GM23338 (cell line): ENCODE measurements around the gene PMEL. TPM values are rescaled to one million over a fixed set of nuclear protein-coding genes. Genes with fewer than 3 reads are reported as not detected.

Source experiments
- ATAC-seq: fragments of 200-7000 bp; cut with Tn5 transposase; 3 replicates; pipeline ENCODE4 v1.9.1; 2020
- DNase-seq: peaks from one replicate; pipeline ENCODE4 v3.0.0-alpha.2; 2015; ENCODE audit warnings: low spot score
- H2AFZ ChIP-seq: fragments of 200-600 bp; sonication (generic); 2 replicates; pipeline ENCODE4 v1.8.0; 2016; ENCODE audit warnings: antibody characterized with exemption, mild to moderate bottlenecking, moderate library complexity
- H3F3A ChIP-seq: fragments of 200-600 bp; sonication (generic); replicated peaks from 2 replicates; pipeline ENCODE4 v1.8.0; 2017; ENCODE audit warnings: antibody characterized with exemption, mixed run types, low read depth
- H3K27ac ChIP-seq: fragments of 200-600 bp; sonication (generic); 2 replicates; pipeline ENCODE4 v1.6.1; 2016; ENCODE audit warnings: low read depth
- H3K27me3 ChIP-seq: fragments of 200-600 bp; sonication (generic); 2 replicates; pipeline ENCODE4 v1.8.0; 2016; ENCODE audit warnings: mild to moderate bottlenecking, mixed run types, moderate library complexity; ENCODE audit not compliant: insufficient read depth
- H3K36me3 ChIP-seq: fragments of 200-600 bp; sonication (generic); 2 replicates; pipeline ENCODE4 v1.8.0; 2016; ENCODE audit warnings: mild to moderate bottlenecking; ENCODE audit not compliant: insufficient read depth
- H3K4me1 ChIP-seq: fragments of 200-600 bp; sonication (generic); 2 replicates; pipeline ENCODE4 v1.8.0; 2016; ENCODE audit warnings: mild to moderate bottlenecking, moderate library complexity; ENCODE audit not compliant: insufficient read depth
- H3K4me2 ChIP-seq: fragments of 200-600 bp; sonication (generic); 2 replicates; pipeline ENCODE4 v1.7.1; 2017; ENCODE audit warnings: mixed run types
- H3K4me3 ChIP-seq: fragments of 200-600 bp; sonication (generic); 2 replicates; pipeline ENCODE4 v1.6.1; 2016; ENCODE audit warnings: mixed run types
- H3K79me2 ChIP-seq: fragments of 200-600 bp; sonication (generic); replicated peaks from 2 replicates; pipeline ENCODE4 v1.8.0; 2017; ENCODE audit warnings: mild to moderate bottlenecking; ENCODE audit not compliant: insufficient read depth
- H3K9me2 ChIP-seq: fragments of 200-600 bp; sonication (generic); 2 replicates; pipeline ENCODE4 v1.8.0; 2017; ENCODE audit not compliant: insufficient read depth
- H4K20me1 ChIP-seq: fragments of 200-600 bp; sonication (generic); replicated peaks from 2 replicates; pipeline ENCODE4 v1.8.0; 2017; ENCODE audit warnings: mild to moderate bottlenecking; ENCODE audit not compliant: insufficient read depth
- H3K27ac Mint-ChIP-seq: 2 replicates; pipeline ENCODE4 v1.8.0; 2020; ENCODE audit warnings: inconsistent platforms, mild to moderate bottlenecking, moderate library complexity, mixed read lengths
- H3K27me3 Mint-ChIP-seq: 3 replicates; pipeline ENCODE4 v1.8.0; 2022; ENCODE audit warnings: low read depth, mild to moderate bottlenecking, moderate library complexity, mixed read lengths, inconsistent platforms; ENCODE audit not compliant: insufficient read depth, poor library complexity
- H3K36me3 Mint-ChIP-seq: 3 replicates; pipeline ENCODE4 v1.8.0; 2021; ENCODE audit warnings: low read depth, mild to moderate bottlenecking, inconsistent platforms, moderate library complexity, mixed read lengths
- H3K4me1 Mint-ChIP-seq: 3 replicates; pipeline ENCODE4 v1.8.0; 2020; ENCODE audit warnings: mild to moderate bottlenecking, inconsistent platforms, mixed read lengths
- H3K4me3 Mint-ChIP-seq: 3 replicates; pipeline ENCODE4 v1.8.0; 2021; ENCODE audit warnings: moderate library complexity, mild to moderate bottlenecking, inconsistent platforms, mixed read lengths
- H3K9me3 Mint-ChIP-seq: 3 replicates; pipeline ENCODE4 v1.8.0; 2020; ENCODE audit warnings: moderate library complexity, mild to moderate bottlenecking, inconsistent platforms, mixed read lengths
- CTCF ChIP-seq, 2 experiments: fragments of 200-600 bp in 1 of 2; sonication (generic) in 1 of 2; conservative IDR thresholded peaks; 2 replicates each; pipeline versions ENCODE4 v1.5.1 to v1.6.1; 2016 to 2017; ENCODE audit warnings: antibody characterized with exemption in 2 of 2, low read depth in 2 of 2, mild to moderate bottlenecking in 2 of 2, moderate library complexity in 1 of 2
- ETS1 ChIP-seq: IDR thresholded peaks from 2 replicates; pipeline ENCODE4 v1.6.1; 2016; ENCODE audit warnings: antibody characterized with exemption
- ZNF462 ChIP-seq: fragments of 250-450 bp; sonication (Bioruptor Pico); IDR thresholded peaks from 2 replicates; pipeline ENCODE4 v1.5.0; 2020; ENCODE audit warnings: mild to moderate bottlenecking, moderate library complexity
- polyA plus RNA-seq: library from polyadenylated mRNA; unstranded; fragments of >200 nt; fragmentation: Nextera tagmentation; extraction: Ambion mirVana; gene quantifications from 2 replicates; pipeline ENCODE4 v1.2.1, GENCODE V29; 2016
- total RNA-seq: library from RNA; depleted of rRNA; stranded (reverse); fragments of >200 nt; shearing (Covaris generic); gene quantifications from 2 replicates; pipeline ENCODE4 v1.2.3, GENCODE V29; 2014

PMEL gene
- total and polyA plus RNA-seq, 2 experiments from 2014 or later: 68.1 to 108 TPM

GRCh38 chr12:55926738-55927587 lies 38.9 kb downstream of the PMEL start:
- Histone ChIP-seq H3K4me1 (peaks cover 39% of the 10 kb centered on the region), H3K27ac (peak overlapping the region; percentile 96), H3K4me3 (peak overlapping the region; percentile 99), H3K4me2 (peak overlapping the region; percentile 85), H4K20me1 (no peaks in the 10 kb centered on the region; the same call in none of the 2 replicates), H3K79me2 (peaks cover 48% of the 10 kb centered on the region), H2AFZ (peak overlapping the region; percentile 91; the same call in 1 of the 2 replicates), H3K36me3 (peaks cover 4% of the 10 kb centered on the region; the same call in 1 of the 2 replicates), H3K27me3 (peaks cover 6% of the 10 kb centered on the region; the same call in 1 of the 2 replicates), H3F3A (peaks cover 18% of the 10 kb centered on the region), H3K9me2 (no peaks in the 10 kb centered on the region)
- Mint-ChIP-seq H3K27me3 (peaks cover 12% of the 10 kb centered on the region), H3K9me3 (no peaks in the 10 kb centered on the region; the same call in 2 of the 3 replicates), H3K4me1 (peaks cover 37% of the 10 kb centered on the region), H3K27ac (peak overlapping the region; percentile 99), H3K36me3 (peaks cover 35% of the 10 kb centered on the region), H3K4me3 (peak overlapping the region; percentile 98)
- DNase-seq (peak; percentile 96), ATAC-seq (peak; percentile 69)
- peak; percentile 24; the same call in 1 of the 2 replicates for TF ChIP-seq ETS1
- TF ChIP-seq ZNF462: no peak
- TF ChIP-seq CTCF (conservative IDR thresholded peaks at IDR 0.05; ENCODE audit: low read depth in 2 of 2): peak; percentile 77 to 84
